SKM-1 (cell line): ENCODE measurements around the gene COL3A1.

Source experiments
- DNase-seq: peaks from one replicate; lab custom pipeline; 2025; ENCODE audit not compliant: unreplicated experiment; lab: John Stamatoyannopoulos, UW

Gene COL3A1

DNA sequence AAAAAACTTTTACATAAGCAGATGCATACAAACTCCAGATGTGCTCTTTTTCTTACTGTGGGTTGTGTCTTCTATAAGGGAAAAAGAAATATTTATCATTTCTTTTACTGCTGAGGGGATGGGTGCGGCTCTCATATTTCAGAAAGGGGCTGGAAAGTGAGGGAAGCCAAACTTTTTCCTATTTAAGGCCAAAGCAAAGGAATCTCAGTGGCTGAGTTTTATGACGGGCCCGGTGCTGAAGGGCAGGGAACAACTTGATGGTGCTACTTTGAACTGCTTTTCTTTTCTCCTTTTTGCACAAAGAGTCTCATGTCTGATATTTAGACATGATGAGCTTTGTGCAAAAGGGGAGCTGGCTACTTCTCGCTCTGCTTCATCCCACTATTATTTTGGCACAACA is at the start of gene COL3A1:
Gene COL3A1, plus strand, starts transcription at position 210 of the 400 bp plus-strand sequence. Its CDS starts 117 bp downstream, at position 327.
- DNase-seq: no peak

DNA sequence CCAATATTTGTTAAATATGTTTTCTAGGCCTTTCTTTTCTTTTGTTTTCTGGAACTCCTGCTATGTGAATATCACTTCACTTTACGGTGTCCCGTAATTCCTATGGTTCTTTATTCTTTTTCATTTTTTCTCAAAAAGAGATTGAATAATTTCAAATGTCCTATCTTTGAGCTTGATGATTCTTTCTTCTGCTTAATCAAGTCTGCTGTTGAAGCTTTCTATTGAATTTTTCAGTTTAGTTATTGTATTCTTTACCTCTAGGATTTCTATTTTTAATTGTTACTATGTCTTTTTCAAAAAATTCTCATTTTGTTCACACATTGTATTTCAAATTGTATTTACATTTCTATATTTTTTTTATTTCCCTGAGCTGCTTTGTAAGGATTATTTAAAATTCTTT is 45.5 kb upstream of the COL3A1 start:
- no peak for DNase-seq

DNA sequence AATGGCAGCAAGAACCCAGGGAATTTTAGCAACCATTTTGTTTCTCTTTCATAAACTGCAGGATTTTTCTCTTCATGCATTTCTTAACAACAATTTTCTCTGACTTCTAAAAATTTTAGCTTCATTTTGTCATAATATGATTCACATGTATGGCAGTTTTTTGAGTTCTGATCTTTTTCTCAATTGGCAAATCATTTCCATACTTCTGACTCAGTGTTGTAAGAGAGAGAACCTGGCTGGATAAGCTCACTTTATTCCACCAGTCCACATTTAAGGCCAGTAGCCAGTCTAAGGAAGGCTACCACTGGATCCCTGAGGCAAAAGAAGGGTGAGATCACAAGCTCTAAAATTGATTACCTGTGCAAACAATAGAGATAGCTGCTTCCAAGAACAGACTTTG is 42.8 kb upstream of the COL3A1 start:
- DNase-seq: no peak

DNA sequence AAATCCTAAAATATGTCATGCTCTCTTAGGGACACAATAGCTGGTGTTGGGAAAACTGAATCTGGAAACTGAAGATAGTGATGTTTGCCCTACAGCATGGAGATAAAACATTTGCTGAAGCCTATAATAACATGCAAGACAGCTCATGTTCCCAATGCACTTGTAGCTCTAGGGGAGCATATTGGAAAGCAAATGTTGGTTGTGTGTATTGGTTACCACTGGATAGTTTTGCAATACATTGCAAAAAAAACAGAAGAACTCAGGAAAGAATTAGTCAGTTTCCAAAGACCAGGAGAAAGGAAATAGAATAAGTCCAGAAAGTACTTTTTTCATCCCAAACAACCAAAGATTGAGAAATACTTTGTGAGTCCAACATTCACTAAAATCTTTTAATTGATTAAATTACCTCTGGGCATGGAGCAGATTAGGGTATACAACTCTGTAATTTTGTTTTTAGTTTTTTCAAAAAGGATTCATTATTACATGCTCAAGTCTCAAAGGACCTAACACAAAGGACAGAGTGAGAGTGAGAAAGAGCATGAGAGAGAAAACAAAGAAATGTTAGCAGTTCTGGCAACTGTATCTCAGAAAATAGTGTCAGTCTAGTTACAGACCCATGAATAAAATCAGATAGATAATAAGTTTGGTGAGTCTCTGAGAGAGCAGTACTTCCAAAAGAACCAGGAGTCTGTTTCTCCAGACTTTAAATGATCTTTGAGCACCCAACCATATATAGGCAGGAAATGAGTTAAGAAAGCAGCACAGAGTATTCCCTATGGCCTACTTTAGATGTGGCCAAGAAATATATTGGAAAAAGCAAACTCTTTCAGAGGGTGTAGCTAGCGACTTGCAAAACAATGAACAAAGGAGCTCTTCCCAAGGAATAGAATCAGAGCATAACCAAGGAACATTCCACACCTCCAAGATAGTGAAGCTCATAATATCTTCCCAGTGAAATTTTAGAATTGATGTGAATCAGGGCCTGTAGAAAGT is 36.6 kb upstream of the COL3A1 start:
- no peak for DNase-seq

DNA sequence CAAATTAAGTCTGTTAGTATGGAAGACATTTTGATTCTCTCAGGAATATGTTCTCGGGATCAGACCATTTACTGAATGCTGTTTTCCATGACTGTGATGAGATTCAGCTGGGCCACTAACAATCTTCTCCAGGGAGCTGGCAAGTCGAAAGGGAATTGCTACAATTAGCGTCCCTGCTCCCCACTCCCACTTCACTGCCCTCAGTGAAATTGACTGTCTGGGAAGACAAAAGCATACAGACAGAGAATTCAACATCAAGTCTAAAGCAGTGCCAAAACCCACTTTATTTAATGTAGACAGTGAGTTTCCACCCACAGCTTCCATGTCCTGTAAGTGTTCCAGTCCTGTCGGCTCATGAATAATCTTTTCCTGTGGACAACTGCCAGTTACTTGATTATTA is 34.0 kb upstream of the COL3A1 start:
- DNase-seq: no peak

DNA sequence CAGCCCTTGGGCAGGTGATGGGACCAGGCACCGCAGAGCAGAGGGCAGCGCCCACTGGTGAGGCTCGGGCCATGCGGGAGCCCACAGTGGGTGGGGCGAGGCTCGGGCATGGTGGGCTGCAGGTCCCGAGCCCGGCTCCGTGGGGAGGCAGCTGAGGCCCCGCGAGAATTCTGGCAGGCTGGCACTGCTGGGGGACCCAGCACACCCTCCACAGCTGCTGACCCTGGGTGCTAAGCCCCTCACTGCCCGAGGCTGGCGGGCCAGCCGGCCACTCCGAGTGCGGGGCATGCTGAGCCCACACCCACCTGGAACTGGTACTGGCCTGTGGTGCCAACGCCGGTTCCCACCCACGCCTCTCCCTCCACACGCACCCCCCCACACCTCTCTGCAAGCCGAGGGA is 29.7 kb upstream of the COL3A1 start:
- DNase-seq: no peak

DNA sequence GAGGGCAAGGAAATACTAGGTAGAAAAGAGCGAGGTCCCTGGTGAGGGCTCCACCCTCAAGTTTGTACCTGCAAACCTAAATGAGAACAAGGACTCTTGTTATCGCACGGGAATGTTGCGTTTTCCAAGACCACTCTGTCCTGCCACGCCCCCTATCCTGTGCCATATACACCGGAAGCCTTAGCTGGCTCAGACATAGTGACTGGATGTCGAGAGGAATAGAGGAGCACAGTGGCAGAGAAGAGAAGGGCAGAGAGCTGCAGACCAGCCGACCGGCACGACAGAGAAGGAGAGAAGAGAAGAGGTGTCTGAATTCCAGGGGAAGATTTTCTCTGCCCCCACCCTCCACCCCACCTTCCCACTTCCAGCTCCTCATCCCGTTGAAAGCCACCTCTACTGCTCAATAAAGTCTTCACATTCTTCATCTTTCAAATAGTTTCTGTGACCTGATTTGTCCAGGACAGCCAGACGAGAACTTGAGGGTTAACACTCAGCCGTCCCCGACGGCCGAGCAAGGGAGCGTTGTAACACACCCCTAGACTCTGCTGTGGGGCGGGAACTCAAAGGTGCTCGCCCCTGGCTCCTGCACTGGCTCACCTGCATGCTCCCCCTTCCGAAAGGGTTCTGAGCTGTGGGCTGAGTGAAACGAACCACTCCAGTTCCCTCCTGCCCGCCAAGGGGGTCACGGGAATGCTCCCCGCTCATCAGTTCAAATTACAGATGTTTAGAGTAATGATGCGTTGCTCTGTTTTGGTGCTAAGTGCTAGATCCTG is 24.9 kb upstream of the COL3A1 start:
- DNase-seq: no peak

DNA sequence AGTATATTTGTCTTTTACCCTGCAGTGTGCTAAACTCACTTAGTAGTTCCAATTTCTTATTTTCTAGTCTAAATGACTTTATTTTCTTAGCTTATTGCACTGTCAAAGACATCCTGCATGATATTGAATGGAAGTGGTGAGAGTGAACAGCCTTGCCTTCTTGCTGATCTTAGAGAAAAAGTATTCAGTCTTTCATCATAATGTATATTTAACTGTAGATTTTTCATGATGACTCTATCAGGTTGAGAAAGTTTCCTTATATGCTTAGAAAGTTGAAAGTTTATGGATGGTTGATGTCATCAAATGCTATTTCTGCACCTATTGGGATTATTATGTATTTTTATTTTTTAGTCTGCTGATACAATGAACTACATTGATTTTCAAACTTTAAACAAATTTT is 21.3 kb upstream of the COL3A1 start:
- DNase-seq: no peak

DNA sequence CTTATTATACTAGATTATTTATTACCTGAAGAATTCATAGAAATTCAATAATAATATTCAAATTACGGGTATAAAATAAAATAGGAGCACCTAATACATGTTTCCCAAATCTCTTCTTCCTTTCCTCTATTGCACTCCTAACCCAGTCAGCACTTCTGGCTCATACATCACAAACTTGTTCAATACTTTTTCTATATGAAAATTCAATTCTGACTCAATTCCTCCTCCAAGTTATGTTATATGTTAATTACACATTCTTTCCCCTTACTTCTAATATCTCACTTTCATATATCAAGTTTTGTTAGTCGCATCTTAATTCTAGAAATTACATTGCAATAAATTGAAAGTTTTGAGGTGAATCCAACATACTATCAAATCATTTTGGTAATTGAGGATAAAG is 17.9 kb upstream of the COL3A1 start:
- DNase-seq: no peak

DNA sequence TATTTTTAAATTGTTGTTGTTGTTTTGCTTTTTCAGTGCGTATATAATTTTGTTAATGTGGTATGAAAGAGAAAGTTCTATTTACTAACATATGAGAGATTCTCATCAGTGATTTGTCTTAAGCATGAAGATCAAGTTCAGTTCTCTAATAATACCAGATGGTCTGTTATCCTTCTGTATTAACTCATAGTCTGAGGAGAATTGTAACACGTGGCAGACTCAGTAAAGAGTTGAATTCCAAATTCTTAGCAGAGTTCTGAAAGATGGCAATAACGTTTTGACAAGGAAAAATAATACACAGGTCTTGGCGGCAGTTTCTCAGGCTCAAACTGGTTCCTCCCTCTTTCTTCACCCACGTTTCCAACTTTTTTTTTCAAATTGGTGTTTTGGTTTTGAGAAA is 17.2 kb upstream of the COL3A1 start:
- no peak for DNase-seq

DNA sequence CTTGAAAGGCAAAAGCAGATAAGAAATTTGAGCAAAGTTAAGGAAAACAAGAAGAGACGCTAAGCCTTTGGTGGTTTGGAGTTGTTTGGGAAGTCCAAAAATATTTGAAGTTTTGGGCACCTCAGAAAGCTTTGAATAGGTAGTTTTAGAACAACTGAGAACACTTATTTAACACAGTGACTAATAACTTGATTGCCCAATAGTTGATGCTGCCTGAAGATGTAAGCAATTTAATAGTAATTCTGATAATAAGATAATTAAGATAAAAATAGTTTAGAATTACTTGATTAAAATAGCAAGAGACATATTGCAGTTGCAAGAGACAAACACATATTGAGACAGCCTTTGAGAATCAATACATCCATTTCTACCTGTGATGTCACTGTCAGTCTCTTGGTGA is 16.5 kb upstream of the COL3A1 start:
- no peak for DNase-seq

DNA sequence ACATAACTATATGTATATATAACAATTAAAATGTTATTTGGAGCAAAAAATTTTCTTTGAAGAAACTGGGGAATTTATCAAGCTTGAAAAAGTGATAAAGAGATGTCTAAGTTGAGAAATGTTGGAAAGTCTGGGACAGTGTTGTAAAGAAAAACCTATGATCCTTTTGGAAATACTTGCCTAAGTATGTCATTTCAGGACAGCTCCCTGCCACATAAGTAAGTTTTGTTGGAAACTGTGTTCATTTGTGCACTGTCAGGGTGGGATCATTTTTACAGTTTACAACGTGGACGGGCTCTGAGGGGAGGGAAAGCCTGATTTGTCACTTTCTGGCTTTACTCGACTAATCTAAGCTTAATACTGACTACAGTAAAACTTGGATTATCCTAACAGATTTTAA is 10.4 kb upstream of the COL3A1 start:
- no peak for DNase-seq

DNA sequence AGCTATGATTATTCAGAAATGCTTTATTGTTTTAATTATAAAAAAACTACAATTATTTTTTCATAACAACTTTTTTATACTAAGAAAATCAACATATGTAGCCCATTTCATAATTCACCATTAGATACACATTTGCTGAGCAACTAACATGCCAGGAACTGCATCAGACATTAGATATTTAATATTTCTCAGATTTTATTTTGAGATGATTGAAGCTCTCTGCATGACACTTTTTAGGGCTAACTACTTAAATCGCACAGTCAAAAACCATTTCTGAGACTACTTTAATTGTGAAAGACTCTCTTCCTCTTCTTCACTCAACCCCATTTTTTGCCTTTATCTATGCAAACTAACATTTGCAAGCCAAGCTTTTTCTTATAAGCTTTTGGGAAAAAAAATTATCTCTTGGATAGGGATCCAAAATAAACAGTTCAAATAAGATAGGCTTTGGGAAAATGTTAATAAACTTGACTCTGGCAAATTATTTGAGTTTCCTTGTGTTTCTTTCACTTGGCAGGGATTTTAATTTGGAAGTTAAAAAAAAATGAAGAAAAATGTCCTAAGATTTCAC is 9.1 kb upstream of the COL3A1 start:
- no peak for DNase-seq

DNA sequence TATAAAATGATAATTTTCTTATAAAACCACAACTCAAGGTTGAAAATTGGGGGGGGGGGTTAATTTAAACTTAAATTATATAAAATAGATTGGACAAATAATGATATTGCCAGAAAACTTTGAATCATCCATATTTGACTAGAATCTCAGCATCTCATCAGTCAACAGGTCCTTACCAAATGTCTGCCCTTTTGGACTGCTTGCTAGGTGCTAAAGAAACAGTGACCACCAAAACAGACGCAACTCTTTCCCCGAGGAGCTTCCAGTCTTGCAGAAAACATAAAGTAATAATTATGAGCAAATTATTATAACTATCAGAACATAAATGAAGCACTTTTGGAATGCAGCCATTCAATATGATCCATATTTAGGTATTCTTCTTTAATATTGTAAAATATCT is 8.6 kb upstream of the COL3A1 start:
- DNase-seq: no peak

DNA sequence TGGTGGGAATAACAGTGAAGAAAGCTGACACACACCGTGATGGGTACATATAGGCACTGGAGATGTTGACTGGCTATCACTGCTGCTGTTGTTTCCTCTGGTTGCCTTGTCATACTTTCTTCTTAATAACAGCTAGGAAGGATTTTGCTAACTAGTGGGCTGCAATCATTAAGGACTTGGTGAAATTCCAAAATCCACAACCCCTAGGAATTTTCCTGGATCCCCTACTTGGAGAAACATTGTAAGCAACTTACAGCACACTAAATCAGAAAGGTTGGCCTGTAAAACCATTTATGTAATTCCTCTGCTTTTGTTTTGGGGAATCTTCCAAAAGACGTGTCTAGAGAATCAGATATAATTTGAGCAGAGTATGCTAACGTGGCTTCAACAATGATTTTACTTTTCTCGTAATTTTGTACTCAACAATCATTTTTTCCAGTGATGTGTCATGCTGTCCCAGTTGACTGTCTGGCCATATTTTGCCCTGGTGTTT is 8.0 kb upstream of the COL3A1 start:
- DNase-seq: no peak

DNA sequence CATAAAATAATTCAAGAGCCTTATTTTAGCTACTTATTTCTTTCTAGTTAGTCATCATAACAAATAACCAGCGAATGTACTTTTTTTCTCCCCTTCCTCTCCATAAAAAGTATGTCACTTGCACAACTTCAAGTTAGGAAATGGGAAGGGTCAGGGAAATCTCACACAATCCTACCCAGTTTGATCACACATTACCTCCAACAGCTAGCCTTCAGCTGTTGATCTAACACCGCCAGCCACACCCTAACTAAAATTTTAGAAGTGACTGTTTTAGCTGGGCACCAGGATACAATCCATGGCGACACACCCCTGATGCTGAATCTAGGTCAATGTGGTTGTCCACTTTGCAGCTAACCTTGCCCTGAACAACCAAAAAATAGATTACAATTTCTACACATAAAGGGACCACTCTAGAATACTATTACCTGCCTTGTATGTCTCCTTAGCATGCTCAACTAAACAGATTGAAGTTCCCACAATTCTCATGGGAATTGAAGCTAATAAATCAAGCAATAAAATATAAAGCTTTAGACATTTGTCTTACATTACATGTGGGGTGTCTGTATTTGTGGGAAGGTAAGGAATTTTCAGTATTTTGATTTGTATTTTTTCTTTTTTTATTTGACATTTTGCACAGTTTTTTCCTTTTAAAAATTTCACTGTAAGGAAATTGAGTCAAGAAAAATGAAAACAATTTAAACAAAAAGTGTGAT is 7.3 kb upstream of the COL3A1 start:
- no peak for DNase-seq

DNA sequence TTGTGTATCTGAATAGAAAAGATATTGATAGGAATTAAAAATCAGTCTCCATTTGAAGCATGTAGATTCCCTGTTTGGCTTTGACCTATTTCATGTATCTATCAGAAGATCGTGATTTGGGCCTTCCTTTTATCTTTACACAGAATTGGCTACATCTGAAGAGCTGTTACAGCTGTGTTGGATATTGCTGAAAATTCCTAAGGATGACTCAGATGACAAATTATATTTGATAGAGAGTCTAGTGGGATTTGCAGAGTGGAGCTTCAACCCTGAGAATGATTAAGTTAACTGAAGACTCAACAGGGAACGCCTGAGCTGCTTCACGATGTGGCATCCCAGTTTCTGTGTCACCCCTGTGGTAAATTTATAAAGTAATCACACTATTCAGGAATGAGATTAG is 4.9 kb upstream of the COL3A1 start:
- no peak for DNase-seq

DNA sequence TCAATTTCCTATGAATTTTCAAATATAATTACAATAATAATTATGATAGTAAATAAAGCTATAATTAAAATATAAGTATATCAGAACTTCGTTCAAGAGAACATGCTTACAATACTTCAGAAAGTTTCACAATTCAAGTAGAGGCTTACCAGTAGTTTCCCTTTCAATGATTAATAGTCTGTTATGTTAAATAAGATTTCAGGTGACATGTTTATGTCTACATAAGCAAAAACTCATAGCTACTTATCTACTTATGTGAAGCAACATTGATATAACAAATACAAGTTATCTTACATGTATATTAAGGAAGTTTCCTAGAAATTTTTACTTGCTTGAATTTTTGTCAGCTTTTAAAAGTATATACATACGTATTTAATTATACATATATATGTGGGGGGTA is 4.5 kb upstream of the COL3A1 start:
- DNase-seq: no peak

DNA sequence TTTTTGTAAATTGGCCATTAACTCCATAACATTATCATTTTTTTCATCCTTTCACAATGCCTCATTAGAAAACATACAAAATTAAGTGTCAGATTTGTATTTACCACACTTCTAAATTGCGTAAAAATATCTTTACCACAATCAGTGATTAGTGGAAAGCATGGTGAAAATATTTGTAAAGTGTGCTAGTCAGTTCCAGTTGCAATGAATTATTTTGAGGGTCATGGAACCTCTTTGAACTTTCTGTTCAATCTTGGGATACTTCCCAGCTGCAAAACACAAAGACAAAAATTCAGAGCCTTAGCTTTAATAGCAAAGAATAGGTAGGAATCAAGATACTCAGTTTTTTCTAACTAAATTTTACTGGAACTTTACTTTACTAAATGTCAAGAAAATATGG is 4.0 kb upstream of the COL3A1 start:
- no peak for DNase-seq

DNA sequence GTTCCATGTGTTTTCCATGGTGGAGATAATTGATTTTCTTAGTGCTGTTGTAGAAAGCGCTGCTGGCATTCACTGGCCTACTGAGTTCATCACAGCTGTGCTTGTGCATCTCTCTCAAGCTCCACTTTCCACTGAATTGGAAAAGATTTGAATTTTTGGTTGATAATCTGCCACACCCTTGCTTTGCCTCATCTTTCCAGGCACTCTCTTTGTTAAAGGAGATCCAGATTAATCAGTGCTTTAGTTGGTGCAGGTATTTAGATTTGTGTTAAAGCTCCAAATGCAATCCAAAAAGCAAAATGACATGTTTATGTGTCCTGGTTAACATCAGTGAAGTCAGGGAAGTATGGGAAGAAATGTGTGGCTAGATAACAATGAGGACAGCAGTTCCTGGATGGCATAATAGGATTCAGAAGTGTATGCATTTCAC is 2.7 kb upstream of the COL3A1 start:
- no peak for DNase-seq

DNA sequence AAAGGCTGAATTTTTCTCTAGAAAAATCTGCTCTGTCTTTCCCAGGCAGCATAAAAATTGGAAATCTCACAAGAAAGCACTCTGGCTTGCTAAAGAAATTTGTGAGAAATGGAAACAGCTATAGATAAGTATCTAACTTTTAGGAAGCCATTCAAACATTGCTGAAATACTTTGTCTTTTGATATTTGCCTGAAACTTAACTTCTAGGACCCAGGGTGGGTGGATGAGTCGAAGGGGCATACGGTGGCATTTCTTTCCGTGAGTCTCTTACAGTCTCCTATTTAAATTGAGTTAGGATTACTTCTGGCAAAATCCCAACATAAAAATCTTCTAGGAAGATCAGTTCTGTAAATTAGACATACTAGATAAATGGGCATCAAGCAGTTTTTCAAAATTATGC is 532 bp upstream of the COL3A1 start:
- DNase-seq: no peak
